ENCODE data around the gene TECPR2.
A peak's percentile ranks its signal among the peaks of the same experiment; 100 is the strongest.

Gene TECPR2

GRCh38 chr14:102523200-102523568 is 160.4 kb downstream of the TECPR2 start:
- Histone ChIP-seq H3K27me3 (ENCODE audit: control insufficient read depth in 5 of 5, insufficient read depth in 4 of 5, low read length in 5 of 5) (no peaks in the 10 kb centered on the region), H3K4me1 (ENCODE audit: control insufficient read depth in 5 of 5, insufficient read depth in 5 of 5, low read length in 5 of 5) (peaks cover 0 to 22% (median 19%) of the 10 kb centered on the region in 5 donors), H3K27ac (ENCODE audit: low read depth, low read length) (no peak overlapping the region), H3K36me3 (ENCODE audit: control insufficient read depth in 5 of 5, insufficient read depth in 5 of 5, low read length in 5 of 5) (no peaks in the 10 kb centered on the region), H3K9ac (ENCODE audit: low read length in 5 of 5) (no peak overlapping the region), H3K4me3 (ENCODE audit: low read depth in 1 of 5, low read length in 5 of 5) (no peak overlapping the region), H3K9me3 (ENCODE audit: control insufficient read depth in 5 of 5, low read length in 5 of 5) (peaks cover 0 to 4% (median 0%) of the 10 kb centered on the region in 5 donors)

- Histone ChIP-seq H3K36me3 (ENCODE audit: control insufficient read depth in 5 of 5, insufficient read depth in 5 of 5, low read length in 5 of 5) (no peaks in the 10 kb centered on the region), H3K9me3 (ENCODE audit: control insufficient read depth in 5 of 5, low read length in 5 of 5) (peaks cover 0 to 4% (median 0%) of the 10 kb centered on the region in 5 donors), H3K4me3 (ENCODE audit: low read depth in 1 of 5, low read length in 5 of 5) (peak overlapping the region in 4 of 5 donors; percentile 21 to 84 (median 70)), H3K4me1 (ENCODE audit: control insufficient read depth in 5 of 5, insufficient read depth in 5 of 5, low read length in 5 of 5) (peaks cover 0 to 22% (median 19%) of the 10 kb centered on the region in 5 donors), H3K27ac (ENCODE audit: low read depth, low read length) (peak overlapping the region; percentile 83), H3K27me3 (ENCODE audit: control insufficient read depth in 5 of 5, insufficient read depth in 4 of 5, low read length in 5 of 5) (no peaks in the 10 kb centered on the region), H3K9ac (ENCODE audit: low read length in 5 of 5) (peak overlapping the region in 2 of 5 donors; percentile 27 to 54)
These were observed 161.1 kb downstream of the TECPR2 start for GRCh38 chr14:102523569-102524450.

GRCh38 chr14:102524451-102525218 is 161.9 kb downstream of the TECPR2 start:
- peak overlapping the region; percentile 5 to 72 (median 67) for H3K9ac ChIP-seq (ENCODE audit: low read length in 5 of 5)
- H3K27ac ChIP-seq (ENCODE audit: low read depth, low read length), result peak overlapping the region; percentile 83
- no peaks in the 10 kb centered on the region for H3K27me3 ChIP-seq (ENCODE audit: control insufficient read depth in 5 of 5, insufficient read depth in 4 of 5, low read length in 5 of 5)
- peak overlapping the region; percentile 69 to 87 (median 83) for H3K4me3 ChIP-seq (ENCODE audit: low read depth in 1 of 5, low read length in 5 of 5)
- H3K9me3 ChIP-seq (ENCODE audit: control insufficient read depth in 5 of 5, low read length in 5 of 5), result no peaks in the 10 kb centered on the region
- peaks cover 0 to 22% (median 19%) of the 10 kb centered on the region in 5 donors for H3K4me1 ChIP-seq (ENCODE audit: control insufficient read depth in 5 of 5, insufficient read depth in 5 of 5, low read length in 5 of 5)
- H3K36me3 ChIP-seq (ENCODE audit: control insufficient read depth in 5 of 5, insufficient read depth in 5 of 5, low read length in 5 of 5), result no peaks in the 10 kb centered on the region

- no peaks in the 10 kb centered on the region for H3K9me3 ChIP-seq (ENCODE audit: control insufficient read depth in 5 of 5, low read length in 5 of 5)
- peak overlapping the region; percentile 83 for H3K27ac ChIP-seq (ENCODE audit: low read depth, low read length)
- peak overlapping the region; percentile 5 to 72 (median 67) for H3K9ac ChIP-seq (ENCODE audit: low read length in 5 of 5)
- H3K4me3 ChIP-seq (ENCODE audit: low read depth in 1 of 5, low read length in 5 of 5), result peak overlapping the region; percentile 69 to 87 (median 83)
- no peaks in the 10 kb centered on the region for H3K36me3 ChIP-seq (ENCODE audit: control insufficient read depth in 5 of 5, insufficient read depth in 5 of 5, low read length in 5 of 5)
- H3K27me3 ChIP-seq (ENCODE audit: control insufficient read depth in 5 of 5, insufficient read depth in 4 of 5, low read length in 5 of 5), result no peaks in the 10 kb centered on the region
- H3K4me1 ChIP-seq (ENCODE audit: control insufficient read depth in 5 of 5, insufficient read depth in 5 of 5, low read length in 5 of 5), result peaks cover 0 to 22% (median 19%) of the 10 kb centered on the region in 5 donors
These were observed 162.6 kb downstream of the TECPR2 start for GRCh38 chr14:102525219-102525928.

GRCh38 chr14:102525929-102526497 is 163.3 kb downstream of the TECPR2 start:
- no peak overlapping the region for H3K4me3 ChIP-seq (ENCODE audit: low read depth in 1 of 5, low read length in 5 of 5)
- H3K9ac ChIP-seq (ENCODE audit: low read length in 5 of 5), result peak overlapping the region in 1 of 5 donors; percentile 54
- H3K36me3 ChIP-seq (ENCODE audit: control insufficient read depth in 5 of 5, insufficient read depth in 5 of 5, low read length in 5 of 5), result no peaks in the 10 kb centered on the region
- H3K9me3 ChIP-seq (ENCODE audit: control insufficient read depth in 5 of 5, low read length in 5 of 5), result no peaks in the 10 kb centered on the region
- peaks cover 0 to 22% (median 19%) of the 10 kb centered on the region in 5 donors for H3K4me1 ChIP-seq (ENCODE audit: control insufficient read depth in 5 of 5, insufficient read depth in 5 of 5, low read length in 5 of 5)
- peak overlapping the region; percentile 83 for H3K27ac ChIP-seq (ENCODE audit: low read depth, low read length)
- no peaks in the 10 kb centered on the region for H3K27me3 ChIP-seq (ENCODE audit: control insufficient read depth in 5 of 5, insufficient read depth in 4 of 5, low read length in 5 of 5)

GRCh38 chr14:102528431-102529170 is 165.9 kb downstream of the TECPR2 start:
- Histone ChIP-seq H3K9ac (ENCODE audit: low read length in 5 of 5) (no peak overlapping the region), H3K36me3 (ENCODE audit: control insufficient read depth in 5 of 5, insufficient read depth in 5 of 5, low read length in 5 of 5) (no peaks in the 10 kb centered on the region), H3K9me3 (ENCODE audit: control insufficient read depth in 5 of 5, low read length in 5 of 5) (no peaks in the 10 kb centered on the region), H3K4me3 (ENCODE audit: low read depth in 1 of 5, low read length in 5 of 5) (no peak overlapping the region), H3K27me3 (ENCODE audit: control insufficient read depth in 5 of 5, insufficient read depth in 4 of 5, low read length in 5 of 5) (no peaks in the 10 kb centered on the region), H3K27ac (ENCODE audit: low read depth, low read length) (no peak overlapping the region), H3K4me1 (ENCODE audit: control insufficient read depth in 5 of 5, insufficient read depth in 5 of 5, low read length in 5 of 5) (peaks cover 0 to 20% (median 17%) of the 10 kb centered on the region in 5 donors)

GRCh38 chr14:102530828-102531478 is 168.2 kb downstream of the TECPR2 start:
- no peak overlapping the region for H3K4me3 ChIP-seq (ENCODE audit: low read depth in 1 of 5, low read length in 5 of 5)
- H3K36me3 ChIP-seq (ENCODE audit: control insufficient read depth in 5 of 5, insufficient read depth in 5 of 5, low read length in 5 of 5), result no peaks in the 10 kb centered on the region
- H3K27ac ChIP-seq (ENCODE audit: low read depth, low read length), result no peak overlapping the region
- no peaks in the 10 kb centered on the region for H3K9me3 ChIP-seq (ENCODE audit: control insufficient read depth in 5 of 5, low read length in 5 of 5)
- no peak overlapping the region for H3K9ac ChIP-seq (ENCODE audit: low read length in 5 of 5)
- no peaks in the 10 kb centered on the region for H3K4me1 ChIP-seq (ENCODE audit: control insufficient read depth in 5 of 5, insufficient read depth in 5 of 5, low read length in 5 of 5)
- no peaks in the 10 kb centered on the region for H3K27me3 ChIP-seq (ENCODE audit: control insufficient read depth in 5 of 5, insufficient read depth in 4 of 5, low read length in 5 of 5)

- Histone ChIP-seq H3K9ac (ENCODE audit: low read length in 5 of 5) (no peak overlapping the region), H3K27ac (ENCODE audit: low read depth, low read length) (no peak overlapping the region), H3K9me3 (ENCODE audit: control insufficient read depth in 5 of 5, low read length in 5 of 5) (no peaks in the 10 kb centered on the region), H3K36me3 (ENCODE audit: control insufficient read depth in 5 of 5, insufficient read depth in 5 of 5, low read length in 5 of 5) (no peaks in the 10 kb centered on the region), H3K4me1 (ENCODE audit: control insufficient read depth in 5 of 5, insufficient read depth in 5 of 5, low read length in 5 of 5) (no peaks in the 10 kb centered on the region), H3K27me3 (ENCODE audit: control insufficient read depth in 5 of 5, insufficient read depth in 4 of 5, low read length in 5 of 5) (no peaks in the 10 kb centered on the region), H3K4me3 (ENCODE audit: low read depth in 1 of 5, low read length in 5 of 5) (no peak overlapping the region)
These were observed 169.5 kb downstream of the TECPR2 start for GRCh38 chr14:102532204-102532658.
